HG02981 (cell line): Measurements from ENCODE around the gene ROM1.
"Not testable (repeated sequence)": the region's sequence is repeated elsewhere in the genome, so short reads cannot be mapped to it uniquely, and the experiment has no call there.

Source experiments
- ATAC-seq: cut with Tn5 transposase; IDR thresholded peaks from one replicate; pipeline ENCODE4 v1.9.1; 2021; ENCODE audit warnings: mild to moderate bottlenecking, moderate library complexity; ENCODE audit not compliant: unreplicated experiment

ROM1 gene

GRCh38 chr11:62585356-62585755 is 27.7 kb upstream of the ROM1 start:
- ATAC-seq, result not testable (repeated sequence)

GRCh38 chr11:62588966-62589637 is 24.0 kb upstream of the ROM1 start:
- no peak for ATAC-seq

- peak; percentile 87 for ATAC-seq
Observed at GRCh38 chr11:62591448-62592145, 21.5 kb upstream of the ROM1 start, which contains the start of gene TUT1. TUT1 (minus strand) TSS chr11:62591523; CDS start chr11:62591485, 38 bp downstream.

DNA sequence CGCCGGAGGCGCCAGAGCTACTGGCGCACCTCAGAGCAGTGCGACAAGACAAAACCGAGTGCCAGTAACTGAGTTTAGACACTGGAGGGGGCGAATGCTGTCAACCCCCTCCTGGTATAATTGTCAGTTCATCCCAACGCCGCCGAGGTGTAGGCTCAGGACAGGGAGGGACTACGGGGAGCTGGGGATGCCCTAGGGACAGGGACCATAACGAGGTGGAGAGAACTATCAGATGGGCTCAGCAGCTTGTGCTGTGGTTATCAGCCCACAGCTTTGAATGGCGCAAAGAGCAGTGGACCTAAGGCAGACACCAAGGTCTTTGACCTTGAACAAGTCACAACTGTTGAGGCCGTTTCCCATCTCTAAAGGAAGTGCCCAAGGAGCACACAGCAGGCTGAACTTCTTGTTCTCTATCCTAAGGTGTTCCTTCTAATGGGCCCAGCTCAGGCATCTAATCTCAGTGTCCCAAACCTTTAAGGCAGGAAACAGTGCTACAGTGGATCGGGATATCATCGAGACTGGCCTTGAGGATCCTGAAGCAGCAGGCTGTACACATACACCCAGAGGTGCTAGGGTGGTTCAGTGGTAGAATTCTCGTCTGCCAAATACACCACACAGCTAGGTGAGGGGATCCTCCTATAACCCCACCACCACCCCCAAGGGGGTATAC is 20.8 kb upstream of the ROM1 start:
- no peak for ATAC-seq

- ATAC-seq, result no peak
Observed at GRCh38 chr11:62592989-62593421, 20.1 kb upstream of the ROM1 start.

DNA sequence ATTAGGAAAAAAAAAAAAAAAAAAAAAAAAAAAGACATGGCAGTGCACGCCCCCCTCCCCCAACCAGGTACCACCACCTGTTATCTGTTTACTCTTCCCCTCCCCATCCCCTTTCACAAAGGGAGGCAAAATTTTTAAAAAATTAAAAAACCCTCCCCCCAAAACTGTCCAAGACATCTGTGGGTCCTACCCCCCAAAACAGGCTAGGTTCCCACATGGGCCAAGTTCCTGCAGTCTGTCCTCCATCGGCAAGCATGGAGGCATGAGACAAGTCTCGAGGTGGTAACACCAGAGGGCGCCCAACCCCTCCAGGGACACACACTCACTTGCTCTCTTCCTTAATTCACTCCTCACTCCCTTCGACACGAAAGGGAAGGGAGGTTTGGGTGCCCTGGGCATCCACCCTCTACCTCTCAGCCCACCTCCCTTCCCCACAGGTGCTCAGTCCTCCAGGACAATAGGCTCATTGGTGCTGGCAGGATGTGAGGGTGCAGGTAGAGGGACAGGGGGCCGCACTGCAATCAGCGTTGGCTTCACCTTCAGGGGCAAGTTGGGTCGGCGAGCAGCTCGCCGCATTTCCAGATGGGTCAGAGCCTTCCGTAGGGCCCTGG is 19.5 kb upstream of the ROM1 start:
- ATAC-seq, result no peak

GRCh38 chr11:62595124-62595523 is 17.9 kb upstream of the ROM1 start:
- ATAC-seq, result no peak

DNA sequence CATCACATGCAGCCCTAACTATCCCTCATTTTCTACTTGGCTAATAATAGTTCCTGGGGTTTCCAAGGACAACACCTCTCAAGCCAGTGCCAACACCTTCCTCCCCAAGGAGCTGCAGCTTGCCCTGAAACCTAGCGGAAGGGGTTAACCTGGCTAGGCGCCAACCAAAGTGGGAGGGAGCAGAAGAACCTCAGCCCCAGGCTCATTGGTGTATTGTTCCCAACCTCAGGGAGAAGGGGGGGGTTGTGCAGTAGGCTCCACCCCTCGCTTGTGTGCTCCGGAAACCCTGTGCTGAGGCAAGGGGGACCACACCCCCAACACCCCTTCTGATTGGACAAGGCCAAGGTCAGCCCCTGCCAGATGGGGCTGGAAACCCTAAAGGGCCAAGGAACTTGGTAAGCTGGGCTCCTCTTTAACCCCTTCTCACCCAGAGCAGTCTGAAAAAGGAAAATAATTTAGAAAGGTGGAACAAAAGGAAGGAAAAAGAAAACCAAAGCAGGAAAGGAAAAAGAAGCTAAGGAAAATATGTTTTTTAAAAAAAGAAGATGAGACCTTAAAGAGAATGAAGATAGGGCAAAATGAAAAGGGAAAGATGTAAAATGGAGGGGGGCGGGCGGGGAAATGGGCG is 13.9 kb upstream of the ROM1 start:
- ATAC-seq, result peak; percentile 54

DNA sequence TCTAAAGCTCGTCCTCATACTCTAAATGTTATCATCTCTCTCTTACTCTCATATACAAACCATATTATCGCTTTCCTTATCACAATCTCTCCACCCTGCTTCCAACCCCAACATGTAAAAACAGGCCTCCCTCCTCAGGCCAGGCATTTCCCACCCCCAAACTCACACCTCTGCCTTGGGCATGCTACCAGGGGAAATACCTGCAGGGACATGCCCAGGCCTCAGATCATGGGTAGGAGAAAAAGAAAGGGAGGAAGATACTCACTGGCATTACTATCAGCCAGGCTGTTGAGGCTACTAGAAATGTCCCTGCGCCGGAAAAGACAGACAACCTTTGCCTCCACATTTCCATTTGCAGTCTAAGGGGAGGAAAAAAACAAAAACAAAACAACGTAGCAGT is 13.2 kb upstream of the ROM1 start:
- ATAC-seq, result no peak

DNA sequence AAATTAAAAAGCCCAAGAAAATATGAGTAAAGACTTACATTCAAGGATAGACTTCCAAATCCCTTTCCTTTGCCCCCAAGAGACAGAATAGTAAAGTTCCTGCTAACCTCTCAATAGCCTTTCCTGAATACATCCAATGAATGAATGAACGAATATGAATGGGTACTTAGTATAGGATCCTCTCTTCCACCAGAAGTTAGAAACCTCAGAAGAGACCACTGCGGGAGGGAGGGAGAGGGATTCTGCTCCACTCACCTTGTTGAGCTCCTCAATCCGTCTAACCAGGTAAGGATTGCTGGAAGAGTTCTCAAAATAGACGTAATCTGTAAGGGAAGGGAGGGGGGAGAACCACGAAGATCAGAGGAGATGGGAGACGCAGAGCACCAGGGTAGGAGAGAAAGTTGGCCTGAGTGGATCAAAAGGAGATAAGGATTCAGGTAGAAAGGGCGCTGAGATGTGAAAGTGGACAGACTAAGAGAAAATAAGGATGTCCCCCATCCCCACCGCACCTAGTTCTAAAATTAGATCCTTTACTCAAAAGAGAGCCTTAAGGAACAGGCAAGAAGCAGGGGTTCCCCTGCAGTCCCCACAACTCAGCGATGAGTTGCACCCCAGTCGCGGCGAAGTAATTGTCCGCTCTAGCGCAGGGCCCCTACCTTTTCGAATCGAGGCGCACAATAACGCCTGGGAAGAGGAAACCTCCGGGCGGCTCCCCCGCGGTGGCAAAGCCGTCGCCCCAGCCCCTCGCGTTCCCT is 12.5 kb upstream of the ROM1 start:
- no peak for ATAC-seq

- no peak for ATAC-seq
Observed at GRCh38 chr11:62601122-62601371, 12.0 kb upstream of the ROM1 start.

DNA sequence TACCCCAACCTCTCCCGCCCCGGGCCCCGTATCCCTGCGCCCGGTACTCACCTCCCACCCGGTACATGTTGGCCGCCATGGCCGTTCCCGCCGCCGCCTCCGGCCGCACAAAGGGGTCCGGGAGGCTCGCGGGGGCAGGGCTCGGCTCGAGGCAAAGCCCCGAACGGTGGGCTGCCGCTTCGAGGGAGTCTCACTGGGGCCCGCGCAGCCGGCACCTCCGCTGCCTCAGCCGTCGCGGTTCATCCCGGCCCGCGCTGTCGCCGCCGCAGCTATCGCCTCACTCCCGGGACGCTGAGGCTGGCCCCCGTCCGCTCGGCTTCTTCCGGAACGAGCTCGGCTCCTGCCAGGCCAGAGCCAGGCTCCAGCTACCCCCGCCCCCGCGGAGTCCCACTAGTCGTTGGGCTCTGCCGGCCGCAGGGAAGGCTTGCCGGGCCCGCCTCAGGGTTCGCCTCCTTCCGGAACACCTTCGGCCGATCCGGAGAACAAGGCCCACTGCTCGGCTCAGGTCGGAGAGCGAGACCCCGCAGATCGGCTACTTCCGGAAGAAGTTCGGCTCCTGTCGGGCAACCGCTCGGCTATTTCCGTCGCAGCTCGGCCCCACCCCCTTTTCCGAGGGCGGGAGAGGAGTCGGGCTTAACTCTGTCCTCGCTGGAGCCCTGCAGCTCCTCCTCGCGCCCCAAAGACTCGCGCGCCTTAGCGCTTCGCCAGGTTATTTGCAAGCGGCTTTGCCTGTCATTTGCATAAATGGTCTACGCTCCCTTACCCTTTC is 11.5 kb upstream of the ROM1 start, which contains the start of gene MTA2:
Gene MTA2 (minus strand): TSS at position 494 of the 769 bp plus-strand sequence. CDS start 415 bp downstream, at position 79.
- peak; percentile 68 for ATAC-seq

DNA sequence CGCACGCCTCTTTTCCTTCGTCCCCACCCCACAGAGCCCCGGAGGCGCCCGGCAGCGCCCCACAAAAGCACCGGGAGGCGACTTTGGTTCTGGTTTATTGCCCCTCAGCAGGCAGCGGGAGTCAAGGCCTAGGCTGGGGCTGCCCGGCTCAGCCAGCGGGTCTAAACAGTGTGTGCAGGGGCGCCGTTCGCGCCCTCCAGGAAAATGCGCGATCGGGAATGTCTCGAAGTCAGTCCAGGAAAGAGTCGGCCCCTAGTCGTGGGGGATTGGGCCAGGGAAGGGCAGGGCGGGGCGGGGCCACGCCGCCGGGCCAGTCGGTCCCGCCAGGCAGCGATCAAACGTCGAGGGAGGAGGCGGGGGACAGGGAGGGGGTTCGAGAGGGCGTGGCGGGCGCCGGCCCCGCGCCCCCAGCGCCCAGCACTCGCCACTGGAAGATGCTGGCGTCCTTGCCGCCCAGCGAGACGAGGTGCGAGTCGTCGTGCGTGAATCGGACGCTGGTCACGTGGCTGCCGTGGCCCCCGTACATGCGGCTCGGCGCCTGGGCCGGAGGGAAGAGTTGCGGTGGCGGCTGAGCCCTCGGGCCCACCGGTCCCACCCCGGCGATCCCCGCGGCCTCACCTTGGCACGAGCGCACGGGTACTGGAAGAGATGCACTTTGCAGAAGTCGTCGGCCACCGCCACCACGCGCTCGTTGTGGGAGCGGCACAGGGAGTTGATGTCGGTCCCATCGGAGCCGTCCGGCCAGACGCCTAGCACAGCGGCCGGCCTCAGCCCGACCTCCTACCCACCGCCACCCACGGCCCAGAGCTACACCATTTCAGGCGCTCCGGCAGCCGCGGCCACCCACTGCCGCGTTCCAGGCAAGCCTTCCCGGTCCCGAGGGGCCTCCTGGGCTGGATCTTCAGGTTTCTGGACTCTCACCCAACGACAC is 10.7 kb upstream of the ROM1 start:
- ATAC-seq, result no peak

- ATAC-seq, result no peak
Observed at GRCh38 chr11:62603072-62603408, 10.0 kb upstream of the ROM1 start.

DNA sequence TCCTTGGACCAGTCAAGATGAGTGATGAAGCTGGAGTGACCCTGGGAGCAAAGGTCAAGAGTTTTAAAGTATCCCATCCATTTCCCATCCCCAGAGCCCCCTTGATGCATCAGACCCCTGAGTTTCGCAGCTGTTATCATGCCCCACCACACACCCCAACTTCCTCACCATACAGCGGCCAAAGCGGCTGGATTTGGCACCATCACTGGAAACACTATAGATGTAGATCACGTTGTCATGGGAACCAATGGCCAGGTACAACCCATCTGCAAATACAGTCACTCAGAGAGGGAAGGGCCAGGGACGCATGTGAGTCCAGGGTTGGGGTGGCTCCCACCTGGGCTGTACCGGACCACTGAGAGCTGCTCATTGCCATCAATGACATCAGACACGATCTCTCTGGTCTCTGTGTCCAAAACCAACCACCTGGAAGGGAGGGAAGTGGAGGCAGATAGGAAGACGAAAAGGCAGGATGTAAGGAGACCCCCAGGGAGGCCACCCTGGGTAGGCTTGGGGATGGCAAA is 9.2 kb upstream of the ROM1 start:
- no peak for ATAC-seq

GRCh38 chr11:62604460-62605120 is 8.5 kb upstream of the ROM1 start:
- no peak for ATAC-seq

DNA sequence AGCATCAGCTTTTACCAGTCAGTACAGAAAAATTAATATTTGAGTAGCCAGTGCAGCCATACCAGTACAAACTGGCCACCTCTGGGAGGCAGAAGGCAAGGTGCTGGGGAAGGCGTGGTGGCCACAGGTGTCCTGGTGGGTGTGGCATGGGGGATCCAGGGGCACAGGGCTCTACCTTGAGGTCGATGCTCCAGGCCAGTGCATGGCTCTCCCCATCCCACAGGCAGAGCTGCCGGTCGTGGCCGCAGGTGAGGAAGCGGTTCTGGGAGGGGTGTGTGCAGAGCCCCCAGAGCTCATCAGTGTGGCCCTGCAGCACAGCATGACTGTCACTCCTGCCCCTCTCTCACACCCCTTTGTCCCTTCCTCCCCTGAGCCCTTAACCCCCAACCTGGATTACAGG is 7.6 kb upstream of the ROM1 start:
- ATAC-seq, result no peak

DNA sequence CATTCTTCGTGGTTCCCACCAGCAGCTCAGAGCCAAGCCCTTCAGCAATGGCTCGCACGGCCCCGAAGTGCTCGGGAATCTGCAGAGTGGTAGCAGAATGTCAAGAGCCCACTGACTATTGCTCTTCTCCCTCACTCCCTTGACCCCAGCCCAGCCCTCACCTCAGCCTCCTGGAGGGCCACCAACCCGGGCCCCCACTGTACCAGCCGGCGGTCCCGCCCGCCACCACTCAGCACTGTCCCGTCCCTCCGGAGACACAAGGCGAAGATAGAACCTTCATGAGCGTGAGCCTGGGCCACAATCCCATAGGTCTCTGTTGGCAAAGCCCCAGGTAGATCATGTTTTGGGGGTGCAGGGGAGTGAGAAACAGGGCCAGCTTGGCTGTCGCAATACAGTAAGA is 7.2 kb upstream of the ROM1 start:
- ATAC-seq, result no peak
